HCT116 (cell line): ENCODE results near the gene KNDC1.

Source experiments
- EZH2 ChIP-seq: fragments of 200-600 bp; sonication (generic); IDR thresholded peaks from 2 replicates; pipeline ENCODE4 v1.6.1; 2017; ENCODE audit warnings: antibody characterized with exemption, mixed run types
- EZH2phosphoT487 ChIP-seq: fragments of 200-600 bp; IDR thresholded peaks from 2 replicates; pipeline ENCODE4 v1.6.1; 2018; ENCODE audit warnings: antibody characterized with exemption, borderline replicate concordance
- JUND ChIP-seq: IDR thresholded peaks from 2 replicates; pipeline ENCODE4 v1.6.1; 2012
- POLR2A ChIP-seq: IDR thresholded peaks from 2 replicates; pipeline ENCODE4 v1.7.0; 2011; ENCODE audit warnings: borderline replicate concordance; ENCODE audit not compliant: insufficient read depth, insufficient read length; ENCODE audit errors: extremely low read depth
- TF ChIP-seq, protein P1 (sequence below), 3 experiments: fragments of 200-600 bp in 1 of 3; sonication (generic) in 1 of 3; IDR thresholded peaks in 2 of 3; conservative IDR thresholded peaks in 1 of 3; 2 replicates each; pipeline ENCODE4 v1.5.1; 2012 to 2017; ENCODE audit warnings: low read depth in 2 of 3, low read length in 2 of 3, antibody characterized with exemption in 1 of 3, borderline replicate concordance in 1 of 3, control low read depth in 1 of 3, mild to moderate bottlenecking in 1 of 3, mixed read lengths in 1 of 3, mixed run types in 1 of 3, moderate library complexity in 1 of 3; ENCODE audit not compliant: insufficient read depth in 1 of 3

DNA sequence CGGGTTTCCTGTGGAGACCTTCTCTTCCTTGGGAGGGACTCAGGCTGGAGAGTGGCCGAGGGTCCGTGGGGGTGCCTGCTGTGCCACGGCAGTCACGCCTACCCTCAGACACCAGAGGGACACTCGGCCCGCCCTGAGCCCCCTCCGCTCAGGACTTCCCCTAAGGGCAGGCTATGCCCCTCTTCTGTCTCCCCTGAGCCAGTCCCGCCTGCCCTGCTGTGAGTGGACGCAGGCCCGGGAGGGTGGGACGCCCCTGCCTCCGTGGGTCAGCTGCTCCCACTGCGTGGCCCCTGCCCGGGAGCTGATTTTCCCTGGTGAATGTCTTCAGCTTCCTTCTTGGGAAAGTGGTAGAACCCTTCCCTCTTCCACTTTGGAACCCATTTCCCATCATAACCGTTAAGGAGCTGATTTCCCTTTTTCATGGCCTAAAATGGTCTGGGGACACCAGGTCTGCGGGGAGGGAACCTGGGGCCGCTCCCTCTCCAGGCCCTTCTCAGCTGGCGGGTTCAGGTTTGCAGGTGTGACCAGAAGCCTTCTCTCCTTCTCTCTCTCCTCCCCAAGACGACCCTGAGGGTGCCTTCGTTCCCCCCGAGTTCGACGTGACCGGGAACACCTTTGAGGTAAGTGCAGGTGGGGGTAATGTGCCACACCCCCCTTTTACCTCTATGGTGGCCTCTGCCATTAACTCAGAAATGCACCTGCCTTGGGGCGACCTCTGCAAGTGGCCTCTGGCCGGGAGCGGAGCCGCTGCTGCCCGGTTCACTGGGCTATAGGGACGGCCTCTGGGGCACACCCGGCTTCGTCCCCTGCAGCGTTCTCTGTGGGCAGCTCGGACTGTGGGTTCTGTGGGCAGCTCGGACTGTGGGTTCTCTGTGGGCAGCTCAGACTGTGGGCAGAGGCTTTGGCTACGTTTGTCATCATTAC is 7.9 kb downstream of the KNDC1 start:
- TF ChIP-seq POLR2A (no peak), EZH2phosphoT487 (no peak), JUND (no peak), EZH2 (no peak)
- TF ChIP-seq, protein P1, sequence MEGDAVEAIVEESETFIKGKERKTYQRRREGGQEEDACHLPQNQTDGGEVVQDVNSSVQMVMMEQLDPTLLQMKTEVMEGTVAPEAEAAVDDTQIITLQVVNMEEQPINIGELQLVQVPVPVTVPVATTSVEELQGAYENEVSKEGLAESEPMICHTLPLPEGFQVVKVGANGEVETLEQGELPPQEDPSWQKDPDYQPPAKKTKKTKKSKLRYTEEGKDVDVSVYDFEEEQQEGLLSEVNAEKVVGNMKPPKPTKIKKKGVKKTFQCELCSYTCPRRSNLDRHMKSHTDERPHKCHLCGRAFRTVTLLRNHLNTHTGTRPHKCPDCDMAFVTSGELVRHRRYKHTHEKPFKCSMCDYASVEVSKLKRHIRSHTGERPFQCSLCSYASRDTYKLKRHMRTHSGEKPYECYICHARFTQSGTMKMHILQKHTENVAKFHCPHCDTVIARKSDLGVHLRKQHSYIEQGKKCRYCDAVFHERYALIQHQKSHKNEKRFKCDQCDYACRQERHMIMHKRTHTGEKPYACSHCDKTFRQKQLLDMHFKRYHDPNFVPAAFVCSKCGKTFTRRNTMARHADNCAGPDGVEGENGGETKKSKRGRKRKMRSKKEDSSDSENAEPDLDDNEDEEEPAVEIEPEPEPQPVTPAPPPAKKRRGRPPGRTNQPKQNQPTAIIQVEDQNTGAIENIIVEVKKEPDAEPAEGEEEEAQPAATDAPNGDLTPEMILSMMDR (IDR thresholded peaks at IDR 0.05 in 2 of 3, conservative IDR thresholded peaks at IDR 0.05 in 1 of 3; ENCODE audit: borderline replicate concordance in 1 of 3, insufficient read depth in 1 of 3, low read depth in 2 of 3, low read length in 2 of 3), result no peak
